GM19468 (cell line): ENCODE results near the gene SAMD8.
"Not testable (repeated sequence)": the region's sequence is repeated elsewhere in the genome, so short reads cannot be mapped to it uniquely, and the experiment has no call there.

ENCODE experiments used
- ATAC-seq: cut with Tn5 transposase; IDR thresholded peaks from one replicate; pipeline ENCODE4 v1.9.1; 2021; ENCODE audit warnings: mild to moderate bottlenecking, moderate library complexity, moderate number of reproducible peaks; ENCODE audit not compliant: unreplicated experiment; ENCODE audit errors: extremely low read depth

The SAMD8 gene

GRCh38 chr10:75129537-75129936 is 18.1 kb downstream of the SAMD8 start:
- ATAC-seq, result no peak

- ATAC-seq, result not testable (repeated sequence)
Measured at GRCh38 chr10:75133701-75134100, 22.2 kb downstream of the SAMD8 start.

- no peak for ATAC-seq
Measured at GRCh38 chr10:75136346-75136745, 24.9 kb downstream of the SAMD8 start.

- no peak for ATAC-seq
Measured at GRCh38 chr10:75137533-75138438, 26.3 kb downstream of the SAMD8 start.

- ATAC-seq, result no peak
Measured at GRCh38 chr10:75140246-75140645, 28.8 kb downstream of the SAMD8 start.

GRCh38 chr10:75143353-75143752 is 31.9 kb downstream of the SAMD8 start:
- no peak for ATAC-seq

GRCh38 chr10:75145590-75145989 is 34.1 kb downstream of the SAMD8 start:
- ATAC-seq, result no peak

GRCh38 chr10:75146780-75147179 is 35.3 kb downstream of the SAMD8 start:
- no peak for ATAC-seq

- no peak for ATAC-seq
Measured at GRCh38 chr10:75150656-75151055, 39.2 kb downstream of the SAMD8 start.

- no peak for ATAC-seq
Measured at GRCh38 chr10:75159519-75159918, 48.1 kb downstream of the SAMD8 start.

- peak; percentile 60 for ATAC-seq
Measured at GRCh38 chr10:75165684-75166622, 54.5 kb downstream of the SAMD8 start.

GRCh38 chr10:75166623-75166972 is 55.1 kb downstream of the SAMD8 start:
- no peak for ATAC-seq

GRCh38 chr10:75168275-75168674 is 56.8 kb downstream of the SAMD8 start:
- no peak for ATAC-seq

GRCh38 chr10:75170215-75170614 is 58.8 kb downstream of the SAMD8 start:
- ATAC-seq, result no peak

- no peak for ATAC-seq
Measured at GRCh38 chr10:75175046-75175445, 63.6 kb downstream of the SAMD8 start.

- ATAC-seq, result no peak
Measured at GRCh38 chr10:75176046-75176445, 64.6 kb downstream of the SAMD8 start.

- ATAC-seq, result no peak
Measured at GRCh38 chr10:75176736-75177135, 65.3 kb downstream of the SAMD8 start.

GRCh38 chr10:75179657-75180177 is 68.3 kb downstream of the SAMD8 start:
- ATAC-seq, result no peak

- ATAC-seq, result no peak
Measured at GRCh38 chr10:75180592-75180991, 69.1 kb downstream of the SAMD8 start.

- no peak for ATAC-seq
Measured at GRCh38 chr10:75181073-75181472, 69.6 kb downstream of the SAMD8 start.

GRCh38 chr10:75186310-75186709 is 74.9 kb downstream of the SAMD8 start:
- no peak for ATAC-seq
